ENCODE data around the gene ZNF154.
A peak's percentile ranks its signal among the peaks of the same experiment; 100 is the strongest.

ZNF154 gene

DNA sequence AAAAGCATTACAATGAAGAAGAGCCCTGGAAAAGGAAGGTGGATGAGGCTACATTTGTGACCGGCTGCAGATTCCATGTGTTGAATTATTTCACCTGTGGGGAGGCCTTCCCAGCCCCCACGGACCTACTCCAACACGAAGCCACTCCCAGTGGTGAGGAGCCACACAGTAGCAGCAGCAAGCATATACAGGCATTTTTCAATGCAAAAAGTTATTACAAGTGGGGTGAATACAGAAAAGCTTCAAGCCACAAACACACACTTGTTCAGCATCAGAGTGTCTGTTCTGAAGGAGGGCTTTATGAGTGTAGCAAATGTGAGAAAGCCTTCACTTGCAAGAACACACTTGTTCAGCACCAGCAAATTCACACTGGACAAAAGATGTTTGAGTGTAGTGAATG lies 22.3 kb downstream of the ZNF154 start:
- H3K4me3 ChIP-seq (ENCODE audit: low read depth in 1 of 2, low read length in 2 of 2): no peak overlapping the region
- no peak overlapping the region for H3K9ac ChIP-seq (ENCODE audit: low read depth, low read length)
- no peaks in the 10 kb centered on the region for H3K27me3 ChIP-seq (ENCODE audit: insufficient read depth, low read length, poor library complexity)
- H3K9me3 ChIP-seq (ENCODE audit: insufficient read depth, low read length, severe bottlenecking): peaks cover 67% of the 10 kb centered on the region
- peaks cover 99% of the 10 kb centered on the region for H3K79me2 ChIP-seq (ENCODE audit: insufficient read depth, low read length)
- peaks cover 26% of the 10 kb centered on the region for H3K4me1 ChIP-seq (ENCODE audit: insufficient read depth, low read length)
- peaks cover 76% of the 10 kb centered on the region for H3K36me3 ChIP-seq (ENCODE audit: insufficient read depth, low read length)
- H3K4me2 ChIP-seq (ENCODE audit: insufficient read depth, low read length): no peak overlapping the region
- ATAC-seq (ENCODE audit: insufficient read depth, low read depth) (no peak), DNase-seq (no peak)
- H2AFZ ChIP-seq (ENCODE audit: low read depth, low read length): no peak overlapping the region
- TF ChIP-seq, protein P1, sequence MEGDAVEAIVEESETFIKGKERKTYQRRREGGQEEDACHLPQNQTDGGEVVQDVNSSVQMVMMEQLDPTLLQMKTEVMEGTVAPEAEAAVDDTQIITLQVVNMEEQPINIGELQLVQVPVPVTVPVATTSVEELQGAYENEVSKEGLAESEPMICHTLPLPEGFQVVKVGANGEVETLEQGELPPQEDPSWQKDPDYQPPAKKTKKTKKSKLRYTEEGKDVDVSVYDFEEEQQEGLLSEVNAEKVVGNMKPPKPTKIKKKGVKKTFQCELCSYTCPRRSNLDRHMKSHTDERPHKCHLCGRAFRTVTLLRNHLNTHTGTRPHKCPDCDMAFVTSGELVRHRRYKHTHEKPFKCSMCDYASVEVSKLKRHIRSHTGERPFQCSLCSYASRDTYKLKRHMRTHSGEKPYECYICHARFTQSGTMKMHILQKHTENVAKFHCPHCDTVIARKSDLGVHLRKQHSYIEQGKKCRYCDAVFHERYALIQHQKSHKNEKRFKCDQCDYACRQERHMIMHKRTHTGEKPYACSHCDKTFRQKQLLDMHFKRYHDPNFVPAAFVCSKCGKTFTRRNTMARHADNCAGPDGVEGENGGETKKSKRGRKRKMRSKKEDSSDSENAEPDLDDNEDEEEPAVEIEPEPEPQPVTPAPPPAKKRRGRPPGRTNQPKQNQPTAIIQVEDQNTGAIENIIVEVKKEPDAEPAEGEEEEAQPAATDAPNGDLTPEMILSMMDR (IDR thresholded peaks at IDR 0.05; ENCODE audit: borderline replicate concordance, extremely low read depth, low read length, poor library complexity, severe bottlenecking): no peak
- no peak for TF ChIP-seq EZH2 (IDR thresholded peaks at IDR 0.05; ENCODE audit: borderline replicate concordance, low read depth, low read length, severe bottlenecking)
- peaks cover 32% of the 10 kb centered on the region; the same call in 1 of the 2 replicates for H4K20me1 ChIP-seq (ENCODE audit: insufficient read depth, low read length)
- H3K27ac ChIP-seq (ENCODE audit: low read length): no peak overlapping the region

DNA sequence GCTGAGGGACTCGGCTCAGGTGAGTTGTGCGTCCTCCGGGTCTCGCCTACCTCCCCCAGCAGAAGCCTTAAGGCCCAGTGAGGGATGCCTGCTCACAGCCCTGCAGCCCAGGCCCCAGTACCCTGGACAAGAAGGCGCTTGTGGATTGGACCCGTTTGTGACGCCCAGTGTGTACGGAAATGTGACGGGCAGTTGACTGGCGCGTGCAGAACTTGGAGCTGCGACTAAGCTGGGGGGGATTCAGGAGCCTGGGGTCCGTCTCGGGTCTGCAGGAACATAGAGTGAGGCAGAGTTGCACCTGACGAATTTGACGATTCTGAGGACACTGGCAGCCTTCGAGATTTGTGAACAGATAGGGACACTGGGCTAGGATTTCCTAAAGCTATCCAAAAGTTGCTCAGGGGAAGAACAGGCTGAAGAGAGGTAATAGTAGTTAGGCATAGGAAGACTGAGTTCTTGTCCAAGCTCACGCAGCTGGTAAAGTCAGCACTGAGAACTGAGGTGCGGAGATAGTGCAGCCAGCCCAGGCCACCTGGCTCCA lies 26.7 kb downstream of the ZNF154 start:
- Histone ChIP-seq H3K9ac (ENCODE audit: low read depth, low read length) (peak overlapping the region; percentile 86), H3K36me3 (ENCODE audit: insufficient read depth, low read length) (peaks cover 53% of the 10 kb centered on the region), H4K20me1 (ENCODE audit: insufficient read depth, low read length) (peaks cover 24% of the 10 kb centered on the region; the same call in 1 of the 2 replicates), H3K4me3 (ENCODE audit: low read depth in 1 of 2, low read length in 2 of 2) (peak overlapping the region; percentile 77 to 81), H3K79me2 (ENCODE audit: insufficient read depth, low read length) (peaks cover 58% of the 10 kb centered on the region), H3K27me3 (ENCODE audit: insufficient read depth, low read length, poor library complexity) (no peaks in the 10 kb centered on the region), H3K4me2 (ENCODE audit: insufficient read depth, low read length) (peak overlapping the region; percentile 89), H3K9me3 (ENCODE audit: insufficient read depth, low read length, severe bottlenecking) (peaks cover 50% of the 10 kb centered on the region), H3K4me1 (ENCODE audit: insufficient read depth, low read length) (peaks cover 31% of the 10 kb centered on the region), H2AFZ (ENCODE audit: low read depth, low read length) (peak overlapping the region; percentile 96), H3K27ac (ENCODE audit: low read length) (peak overlapping the region; percentile 87)
- ATAC-seq (ENCODE audit: insufficient read depth, low read depth): no peak; the same call in 2 of the 3 replicates
- DNase-seq: no peak
- TF ChIP-seq EZH2 (IDR thresholded peaks at IDR 0.05; ENCODE audit: borderline replicate concordance, low read depth, low read length, severe bottlenecking): no peak
- TF ChIP-seq, protein P1 (IDR thresholded peaks at IDR 0.05; ENCODE audit: borderline replicate concordance, extremely low read depth, low read length, poor library complexity, severe bottlenecking): no peak

DNA sequence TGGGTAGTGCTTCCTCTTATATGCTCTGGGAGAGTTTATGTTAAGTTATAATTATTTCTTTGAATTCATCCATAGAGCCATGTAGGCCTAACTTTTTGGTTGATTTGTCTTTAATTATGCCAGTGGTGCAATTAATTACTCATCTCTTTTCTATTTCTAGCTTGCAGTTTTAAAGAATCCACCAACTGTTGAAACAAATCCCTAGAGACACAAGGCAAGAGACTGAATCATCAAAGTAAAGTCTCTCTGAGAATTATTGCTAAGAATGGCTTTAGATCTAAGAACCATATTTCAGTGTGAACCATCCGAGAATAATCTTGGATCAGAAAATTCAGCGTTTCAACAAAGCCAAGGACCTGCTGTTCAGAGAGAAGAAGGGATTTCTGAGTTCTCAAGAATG lies 33.1 kb downstream of the ZNF154 start:
- no peak overlapping the region for H3K27ac ChIP-seq (ENCODE audit: low read length)
- H4K20me1 ChIP-seq (ENCODE audit: insufficient read depth, low read length): no peaks in the 10 kb centered on the region
- no peaks in the 10 kb centered on the region for H3K79me2 ChIP-seq (ENCODE audit: insufficient read depth, low read length)
- ATAC-seq (ENCODE audit: insufficient read depth, low read depth) (no peak), DNase-seq (no peak)
- H3K4me2 ChIP-seq (ENCODE audit: insufficient read depth, low read length): no peak overlapping the region
- no peak overlapping the region for H3K4me3 ChIP-seq (ENCODE audit: low read depth in 1 of 2, low read length in 2 of 2)
- TF ChIP-seq EZH2 (IDR thresholded peaks at IDR 0.05; ENCODE audit: borderline replicate concordance, low read depth, low read length, severe bottlenecking): no peak
- TF ChIP-seq, protein P1 (IDR thresholded peaks at IDR 0.05; ENCODE audit: borderline replicate concordance, extremely low read depth, low read length, poor library complexity, severe bottlenecking): no peak
- no peaks in the 10 kb centered on the region for H3K4me1 ChIP-seq (ENCODE audit: insufficient read depth, low read length)
- H3K27me3 ChIP-seq (ENCODE audit: insufficient read depth, low read length, poor library complexity): no peaks in the 10 kb centered on the region
- no peaks in the 10 kb centered on the region for H3K9me3 ChIP-seq (ENCODE audit: insufficient read depth, low read length, severe bottlenecking)
- no peak overlapping the region for H2AFZ ChIP-seq (ENCODE audit: low read depth, low read length)
- no peaks in the 10 kb centered on the region for H3K36me3 ChIP-seq (ENCODE audit: insufficient read depth, low read length)
- no peak overlapping the region for H3K9ac ChIP-seq (ENCODE audit: low read depth, low read length)
